Activated T-cell treated with anti-CD3 and anti-CD28 coated beads, Interleukin-2, amount 50 U/mL, for 24 hours (primary cell): ENCODE measurements around the gene RALY.
A peak's percentile ranks its signal among the peaks of the same experiment; 100 is the strongest.
"Not testable (repeated sequence)": the region's sequence is repeated elsewhere in the genome, so short reads cannot be mapped to it uniquely, and the experiment has no call there.

Experiments
- DNase-seq: peaks from one replicate; pipeline ENCODE4 v3.0.0-alpha.2; 2020
- H3K27ac Mint-ChIP-seq: 2 replicates; pipeline ENCODE4 v1.8.0; 2020; ENCODE audit warnings: mild to moderate bottlenecking, mixed read lengths
- H3K27me3 Mint-ChIP-seq: 2 replicates; pipeline ENCODE4 v1.8.0; 2020; ENCODE audit warnings: mixed read lengths
- H3K36me3 Mint-ChIP-seq: 2 replicates; pipeline ENCODE4 v1.8.0; 2020; ENCODE audit warnings: low read depth, mixed read lengths
- H3K4me1 Mint-ChIP-seq: 2 replicates; pipeline ENCODE4 v1.8.0; 2020; ENCODE audit warnings: low read depth, mixed read lengths
- H3K4me3 Mint-ChIP-seq: 2 replicates; pipeline ENCODE4 v1.8.0; 2020; ENCODE audit warnings: mild to moderate bottlenecking, moderate library complexity, mixed read lengths
- H3K9me3 Mint-ChIP-seq: 2 replicates; pipeline ENCODE4 v1.8.0; 2020; ENCODE audit warnings: mixed read lengths

The RALY gene

DNA sequence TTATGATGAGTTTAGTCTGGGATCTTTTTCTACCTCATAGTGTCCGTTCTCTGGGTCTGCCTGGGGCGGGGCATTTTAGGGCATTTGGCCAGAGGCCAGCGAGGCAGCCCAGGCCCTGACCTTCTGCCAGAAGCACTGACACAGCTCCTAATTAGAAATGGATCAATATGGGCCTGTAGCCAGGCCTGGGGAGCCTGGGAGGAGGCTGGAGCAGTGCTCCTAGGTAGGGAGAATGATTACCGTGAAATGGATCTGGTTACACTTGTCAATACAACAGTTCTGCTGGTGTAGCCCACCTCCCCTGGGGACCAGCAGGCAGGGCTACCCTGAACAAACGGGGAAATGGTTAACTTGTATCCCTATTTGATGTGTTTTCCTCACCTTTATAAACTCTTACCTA lies 23.0 kb downstream of the RALY start:
- Mint-ChIP-seq H3K27me3 (no peaks in the 10 kb centered on the region), H3K27ac (no peak overlapping the region), H3K4me3 (no peak overlapping the region), H3K9me3 (no peaks in the 10 kb centered on the region), H3K36me3 (peaks cover 24% of the 10 kb centered on the region), H3K4me1 (peaks cover 88% of the 10 kb centered on the region)
- no peak for DNase-seq

- H3K4me3 Mint-ChIP-seq = no peak overlapping the region
- no peaks in the 10 kb centered on the region for H3K9me3 Mint-ChIP-seq
- DNase-seq = no peak
- H3K27me3 Mint-ChIP-seq = no peaks in the 10 kb centered on the region
- peak overlapping the region; percentile 20 for H3K27ac Mint-ChIP-seq
- H3K4me1 Mint-ChIP-seq = peaks cover 87% of the 10 kb centered on the region
- peaks cover 24% of the 10 kb centered on the region for H3K36me3 Mint-ChIP-seq
Measured at GRCh38 chr20:34017610-34018009, 23.9 kb downstream of the RALY start.

DNA sequence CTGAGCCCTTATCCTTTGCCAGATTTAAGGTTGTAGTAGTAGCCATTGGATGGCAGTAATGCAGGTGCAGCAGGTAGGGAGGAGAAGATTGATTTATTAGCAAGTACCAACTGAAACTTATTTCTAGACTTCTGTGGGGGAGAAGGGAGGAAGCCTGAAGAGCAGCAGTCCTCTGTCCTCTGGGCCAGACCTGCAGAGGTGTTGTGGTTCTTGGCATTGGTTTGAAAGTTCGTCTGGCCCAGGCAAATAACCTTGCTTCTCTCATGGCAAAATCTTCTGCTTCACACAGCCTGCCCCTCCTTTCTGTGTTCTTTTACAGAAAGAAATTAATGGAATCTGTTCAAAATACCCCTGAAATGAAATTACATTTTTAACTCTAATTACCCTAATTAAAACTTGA lies 24.5 kb downstream of the RALY start:
- Mint-ChIP-seq H3K4me3 (no peak overlapping the region), H3K9me3 (no peaks in the 10 kb centered on the region), H3K27ac (peak overlapping the region; percentile 20), H3K4me1 (peaks cover 87% of the 10 kb centered on the region), H3K27me3 (no peaks in the 10 kb centered on the region), H3K36me3 (peaks cover 24% of the 10 kb centered on the region)
- DNase-seq = no peak

DNA sequence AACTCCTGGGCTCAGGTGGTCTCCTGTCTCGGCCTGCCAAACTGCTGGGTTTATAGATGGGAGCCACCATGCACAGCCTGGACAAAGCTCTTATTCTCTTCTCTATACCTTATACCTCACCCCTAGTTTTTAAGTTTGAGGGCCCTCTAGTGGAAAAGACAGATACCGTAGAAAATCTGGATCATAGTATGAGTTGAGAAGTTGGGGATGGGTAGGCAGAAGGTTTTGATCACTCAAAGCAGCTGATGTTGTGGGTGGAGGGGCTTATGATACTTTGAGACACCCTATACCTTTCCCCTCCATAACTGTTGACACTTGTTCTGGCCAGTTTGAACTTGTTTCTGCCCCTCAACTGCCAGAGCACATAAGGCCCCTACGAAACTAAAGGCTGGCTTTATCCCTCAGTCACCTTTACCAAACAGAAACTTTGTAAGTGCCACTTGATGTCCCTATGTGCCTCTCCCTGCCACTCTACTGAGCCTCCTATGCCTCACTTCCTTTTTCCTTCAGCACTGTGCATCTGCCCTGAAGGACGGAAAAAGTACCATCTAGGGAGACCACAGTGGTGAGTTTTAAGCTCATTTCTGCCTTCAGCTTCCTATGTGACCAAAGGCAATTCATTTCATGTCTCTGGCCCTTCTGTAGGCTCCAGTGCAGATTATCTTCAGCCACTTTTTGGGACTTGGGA lies 28.6 kb downstream of the RALY start:
- Mint-ChIP-seq H3K27ac (peak overlapping the region; percentile 80), H3K9me3 (no peaks in the 10 kb centered on the region), H3K4me3 (no peak overlapping the region), H3K4me1 (peaks cover 83% of the 10 kb centered on the region), H3K36me3 (peaks cover 16% of the 10 kb centered on the region), H3K27me3 (no peaks in the 10 kb centered on the region)
- no peak for DNase-seq

DNA sequence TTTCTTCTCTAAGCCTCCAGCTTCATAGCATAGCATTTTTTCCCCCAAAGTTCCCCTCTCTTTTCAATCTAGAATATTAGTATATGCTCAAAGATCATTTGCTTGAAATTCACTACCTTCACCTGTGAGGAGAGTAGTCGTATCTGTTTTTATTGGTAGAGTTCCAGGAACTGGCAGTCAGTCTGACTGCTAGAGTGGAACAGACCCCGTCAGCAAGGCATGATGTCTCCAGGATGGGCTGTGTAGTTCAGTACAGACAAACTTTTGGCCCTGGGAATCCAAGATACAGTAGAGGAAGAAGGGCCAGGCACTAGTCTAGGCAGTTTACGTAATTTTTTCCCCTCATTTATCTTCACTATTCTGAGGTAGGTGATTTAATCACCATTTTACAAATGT lies 29.1 kb downstream of the RALY start:
- H3K4me1 Mint-ChIP-seq = peaks cover 83% of the 10 kb centered on the region
- H3K36me3 Mint-ChIP-seq = peaks cover 20% of the 10 kb centered on the region
- no peak for DNase-seq
- no peak overlapping the region for H3K4me3 Mint-ChIP-seq
- H3K9me3 Mint-ChIP-seq = no peaks in the 10 kb centered on the region
- peak overlapping the region; percentile 80 for H3K27ac Mint-ChIP-seq
- no peaks in the 10 kb centered on the region for H3K27me3 Mint-ChIP-seq

DNA sequence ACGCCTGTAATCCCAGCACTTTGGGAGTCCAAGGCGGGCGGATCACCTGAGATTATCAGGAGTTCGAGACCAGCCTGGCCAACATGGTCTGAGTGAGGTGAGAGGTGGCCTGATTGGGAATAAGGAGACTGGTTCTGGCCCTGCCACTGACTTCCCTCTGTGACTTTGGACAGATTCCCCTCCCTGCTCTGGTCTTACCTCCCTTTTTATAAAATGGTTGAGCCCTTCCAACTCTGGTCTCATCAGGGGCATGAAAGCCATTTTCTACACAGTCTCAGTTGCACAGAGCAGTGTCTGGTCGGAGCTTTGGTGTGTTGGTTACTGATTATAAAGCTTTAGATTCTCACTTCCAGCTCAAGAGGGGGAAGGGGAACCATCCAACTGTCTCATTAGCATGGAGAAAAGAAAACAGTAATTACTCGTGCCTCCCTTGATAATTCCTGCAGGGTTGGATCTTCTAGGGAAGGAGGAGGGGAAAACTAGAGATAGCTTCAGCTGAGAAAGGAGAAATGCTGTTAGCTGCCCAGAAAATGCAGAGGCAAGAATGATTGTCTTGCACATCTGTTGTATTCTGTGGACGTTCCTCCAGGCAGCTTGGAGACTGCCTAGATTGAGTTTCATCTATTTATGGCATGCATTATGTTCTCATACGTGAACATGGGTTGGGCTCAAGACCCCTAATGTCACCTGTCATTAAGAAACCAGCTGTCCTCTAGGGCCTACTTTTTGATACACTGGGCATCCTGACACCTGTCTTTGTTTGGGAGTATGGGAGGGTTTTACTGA lies 30.4 kb downstream of the RALY start:
- peaks cover 82% of the 10 kb centered on the region for H3K4me1 Mint-ChIP-seq
- no peaks in the 10 kb centered on the region for H3K27me3 Mint-ChIP-seq
- peaks cover 16% of the 10 kb centered on the region for H3K36me3 Mint-ChIP-seq
- H3K9me3 Mint-ChIP-seq = no peaks in the 10 kb centered on the region
- H3K27ac Mint-ChIP-seq = peak overlapping the region; percentile 51
- no peak overlapping the region for H3K4me3 Mint-ChIP-seq
- no peak for DNase-seq

- Mint-ChIP-seq H3K4me1 (peaks cover 82% of the 10 kb centered on the region), H3K36me3 (peaks cover 19% of the 10 kb centered on the region), H3K27ac (peak overlapping the region; percentile 42), H3K9me3 (no peaks in the 10 kb centered on the region), H3K27me3 (no peaks in the 10 kb centered on the region), H3K4me3 (no peak overlapping the region)
- DNase-seq = no peak
Measured at GRCh38 chr20:34024723-34025351, 31.1 kb downstream of the RALY start.

GRCh38 chr20:34028013-34028412 lies 34.3 kb downstream of the RALY start:
- not testable (repeated sequence) for H3K9me3 Mint-ChIP-seq, H3K4me3 Mint-ChIP-seq, DNase-seq, H3K27ac Mint-ChIP-seq, H3K27me3 Mint-ChIP-seq
- Mint-ChIP-seq H3K4me1 (peaks cover 72% of the 10 kb centered on the region), H3K36me3 (peaks cover 42% of the 10 kb centered on the region)

- Mint-ChIP-seq H3K4me3 (no peak overlapping the region), H3K36me3 (peaks cover 56% of the 10 kb centered on the region), H3K27ac (peak overlapping the region; percentile 33), H3K4me1 (peaks cover 71% of the 10 kb centered on the region), H3K9me3 (no peaks in the 10 kb centered on the region), H3K27me3 (no peaks in the 10 kb centered on the region)
- no peak for DNase-seq
Measured at GRCh38 chr20:34029415-34029814, 35.7 kb downstream of the RALY start.

GRCh38 chr20:34030456-34030855 lies 36.7 kb downstream of the RALY start:
- no peak for DNase-seq
- Mint-ChIP-seq H3K27me3 (no peaks in the 10 kb centered on the region), H3K9me3 (no peaks in the 10 kb centered on the region), H3K4me3 (no peak overlapping the region), H3K36me3 (peaks cover 60% of the 10 kb centered on the region), H3K4me1 (peaks cover 69% of the 10 kb centered on the region), H3K27ac (peak overlapping the region; percentile 60)

DNA sequence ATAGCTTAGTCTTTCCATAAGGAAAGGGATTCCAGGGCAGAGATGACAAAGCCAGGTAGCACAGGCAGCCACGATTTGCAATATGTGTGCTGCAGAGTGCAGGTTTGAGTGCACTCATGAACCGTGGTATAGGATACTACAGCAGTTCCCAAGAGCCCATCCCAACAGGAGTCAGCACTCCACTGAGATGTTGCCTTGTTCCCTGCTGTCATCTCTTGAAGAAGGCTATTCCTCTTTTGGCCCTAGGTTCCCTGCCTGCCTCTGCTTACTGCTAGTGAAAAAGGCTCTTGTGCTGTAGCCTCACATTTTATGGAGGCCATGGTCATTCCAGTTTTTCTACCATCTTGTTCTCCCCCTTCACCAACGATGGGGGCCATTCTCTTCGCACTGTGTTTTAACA lies 40.2 kb downstream of the RALY start:
- no peak for DNase-seq
- Mint-ChIP-seq H3K36me3 (peaks cover 69% of the 10 kb centered on the region), H3K4me3 (no peak overlapping the region), H3K27me3 (no peaks in the 10 kb centered on the region), H3K9me3 (no peaks in the 10 kb centered on the region), H3K4me1 (peaks cover 75% of the 10 kb centered on the region), H3K27ac (peak overlapping the region; percentile 20)

DNA sequence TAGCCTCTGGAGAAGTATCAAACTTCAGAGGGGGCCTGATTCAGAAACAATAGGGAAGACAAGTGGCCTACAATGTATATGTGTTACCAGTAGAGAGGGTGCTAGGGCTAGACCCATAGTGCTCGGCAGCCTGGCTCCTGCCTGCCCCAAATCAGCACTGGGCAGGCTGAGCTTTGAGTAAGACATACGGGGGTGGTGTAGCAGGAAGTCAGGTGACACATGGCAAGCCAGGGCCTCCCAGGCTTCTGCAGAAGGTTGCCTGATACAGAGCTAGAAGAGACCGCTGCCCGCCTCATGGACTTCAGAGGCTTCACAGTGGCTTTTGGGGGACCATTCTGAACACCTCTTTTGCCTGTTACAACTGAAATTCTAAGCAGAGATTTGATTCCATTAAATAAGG lies 43.4 kb downstream of the RALY start:
- DNase-seq = peak; percentile 57
- no peaks in the 10 kb centered on the region for H3K9me3 Mint-ChIP-seq
- H3K4me1 Mint-ChIP-seq = peaks cover 87% of the 10 kb centered on the region
- no peaks in the 10 kb centered on the region for H3K27me3 Mint-ChIP-seq
- peak overlapping the region; percentile 47 for H3K4me3 Mint-ChIP-seq
- peaks cover 57% of the 10 kb centered on the region for H3K36me3 Mint-ChIP-seq
- peak overlapping the region; percentile 85 for H3K27ac Mint-ChIP-seq

DNA sequence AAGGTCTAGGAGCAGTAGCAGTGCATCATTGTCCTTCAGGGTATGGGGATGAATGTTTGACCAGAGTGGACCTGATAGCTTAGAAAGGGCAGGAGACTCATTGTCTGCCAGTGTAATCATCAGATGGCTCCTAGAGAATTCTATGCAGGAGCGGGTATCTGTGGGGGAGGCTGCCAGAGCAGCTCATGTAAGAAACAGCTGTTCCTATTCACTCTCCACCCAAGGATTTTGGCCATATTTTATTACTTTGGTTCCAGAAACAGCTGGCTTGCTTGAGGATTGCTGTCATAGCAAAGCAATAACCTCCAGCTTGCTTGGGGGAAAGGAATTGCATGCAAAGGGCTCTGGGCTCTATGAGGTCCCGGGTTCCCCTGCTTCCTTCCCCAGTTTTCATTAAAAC lies 44.1 kb downstream of the RALY start:
- DNase-seq = no peak
- Mint-ChIP-seq H3K36me3 (peaks cover 55% of the 10 kb centered on the region), H3K4me1 (peaks cover 90% of the 10 kb centered on the region), H3K4me3 (no peak overlapping the region), H3K9me3 (no peaks in the 10 kb centered on the region), H3K27me3 (no peaks in the 10 kb centered on the region), H3K27ac (peak overlapping the region; percentile 85)

DNA sequence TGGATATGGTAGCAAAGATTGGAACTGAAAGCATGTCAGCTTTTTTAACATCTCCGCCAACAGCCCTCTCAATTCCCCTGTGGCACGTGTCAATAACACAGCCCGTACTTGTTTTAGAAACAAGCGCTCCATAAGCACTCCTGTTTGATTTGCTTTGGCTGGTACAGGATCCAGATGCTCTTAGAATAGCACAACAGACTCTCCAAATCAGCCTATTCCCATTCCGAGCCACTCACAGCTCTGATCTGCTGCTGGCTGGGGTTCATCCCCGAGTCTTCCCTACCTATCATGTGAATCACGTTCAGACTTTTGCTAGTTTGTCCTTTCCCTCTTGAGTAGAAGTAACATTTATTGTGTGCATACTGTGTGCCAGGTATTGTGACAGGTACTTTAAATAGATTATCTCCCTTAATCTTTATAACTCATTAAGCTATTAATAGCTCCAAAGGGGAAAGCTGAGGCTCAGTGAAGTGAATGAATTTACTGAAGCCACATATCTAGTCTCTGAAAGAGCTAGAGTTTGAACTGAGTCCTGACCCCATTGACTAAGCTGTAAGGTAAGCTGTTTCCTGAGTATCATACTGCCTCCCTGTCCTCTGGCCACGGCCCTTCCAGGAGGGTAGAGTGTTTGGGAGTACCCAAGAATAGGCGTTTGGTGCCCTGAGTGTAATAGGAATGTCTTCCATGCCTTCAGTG lies 46.7 kb downstream of the RALY start:
- Mint-ChIP-seq H3K36me3 (peaks cover 52% of the 10 kb centered on the region), H3K4me3 (no peak overlapping the region), H3K4me1 (peaks cover 88% of the 10 kb centered on the region), H3K9me3 (no peaks in the 10 kb centered on the region), H3K27me3 (no peaks in the 10 kb centered on the region), H3K27ac (peak overlapping the region; percentile 7)
- DNase-seq = no peak
